ENCODE measurements around the gene ITPKB. TPM values are rescaled to one million over a fixed set of nuclear protein-coding genes. Genes with fewer than 3 reads are reported as not detected.

The ITPKB gene
- total RNA-seq, 1 donor from 2014 or later, result 34.2 TPM

DNA sequence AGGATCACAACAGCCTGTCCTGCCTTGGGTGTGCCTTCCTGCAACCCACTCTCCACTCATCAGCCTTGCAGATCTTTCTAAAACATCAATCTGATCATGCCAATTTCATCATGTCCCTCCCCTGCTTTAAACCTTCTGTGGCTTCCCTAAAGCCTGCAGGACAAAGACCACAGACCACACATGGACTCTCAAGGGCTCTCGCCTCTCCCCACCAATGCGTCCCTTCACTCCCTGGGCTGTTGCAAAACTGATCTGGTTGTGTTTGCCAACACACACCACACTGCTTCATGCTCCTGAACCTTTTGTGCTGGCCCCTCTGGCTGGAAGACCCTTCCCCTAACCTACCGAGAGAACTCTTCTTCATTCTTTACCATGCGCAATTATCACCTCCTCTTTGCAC is 72.4 kb downstream of the ITPKB start:
- DNase-seq (ENCODE audit: low read depth, low spot score), result no peak

DNA sequence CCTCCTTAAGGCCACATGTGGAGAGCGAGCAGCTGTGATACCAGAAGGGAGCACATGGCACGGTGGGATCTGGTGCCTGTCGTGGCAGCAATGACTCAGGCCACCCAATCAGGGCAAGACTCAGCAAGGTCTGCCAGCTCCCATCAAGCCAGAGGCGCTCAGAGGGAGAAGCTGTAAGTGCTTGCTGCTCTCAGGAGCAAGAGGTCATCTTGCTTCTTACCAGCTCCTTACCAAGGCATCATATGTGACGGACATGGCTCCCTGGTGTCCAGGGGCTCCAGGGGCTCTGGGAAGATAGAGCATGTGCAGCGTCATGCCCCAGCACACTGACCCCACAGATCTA is 72.9 kb downstream of the ITPKB start:
- no peak for DNase-seq (ENCODE audit: low read depth, low spot score)

DNA sequence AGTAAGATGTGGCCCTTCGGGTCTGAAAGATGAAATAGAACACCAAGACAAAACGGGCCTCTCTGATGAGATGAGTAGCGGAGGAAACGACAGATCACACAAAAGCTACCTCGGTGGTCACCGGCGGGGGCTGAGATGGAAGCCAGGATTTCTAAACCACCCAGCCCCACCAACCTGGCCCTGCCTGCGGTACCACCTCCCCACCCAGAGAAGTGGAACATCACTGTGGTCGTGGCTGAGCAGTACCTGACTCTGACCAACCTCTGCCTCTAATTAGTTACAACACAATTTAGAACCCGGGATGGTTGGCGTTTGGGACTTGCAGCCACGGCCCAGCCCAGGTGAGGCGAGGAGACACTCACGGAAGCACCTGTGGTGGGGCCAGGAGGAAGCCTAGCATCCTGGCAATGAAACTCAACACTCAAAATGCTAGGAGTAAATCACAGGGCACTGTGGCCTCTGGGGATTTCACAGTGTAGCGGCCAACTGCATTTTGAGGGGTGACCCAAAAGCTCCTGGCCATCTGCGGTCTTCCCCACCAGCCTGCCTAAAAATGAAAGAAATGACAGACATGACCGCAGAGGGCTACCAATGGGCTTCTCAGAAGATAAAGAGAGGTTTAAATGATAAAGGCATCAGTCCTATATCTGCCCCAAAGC is 73.4 kb downstream of the ITPKB start:
- no peak for DNase-seq (ENCODE audit: low read depth, low spot score)

DNA sequence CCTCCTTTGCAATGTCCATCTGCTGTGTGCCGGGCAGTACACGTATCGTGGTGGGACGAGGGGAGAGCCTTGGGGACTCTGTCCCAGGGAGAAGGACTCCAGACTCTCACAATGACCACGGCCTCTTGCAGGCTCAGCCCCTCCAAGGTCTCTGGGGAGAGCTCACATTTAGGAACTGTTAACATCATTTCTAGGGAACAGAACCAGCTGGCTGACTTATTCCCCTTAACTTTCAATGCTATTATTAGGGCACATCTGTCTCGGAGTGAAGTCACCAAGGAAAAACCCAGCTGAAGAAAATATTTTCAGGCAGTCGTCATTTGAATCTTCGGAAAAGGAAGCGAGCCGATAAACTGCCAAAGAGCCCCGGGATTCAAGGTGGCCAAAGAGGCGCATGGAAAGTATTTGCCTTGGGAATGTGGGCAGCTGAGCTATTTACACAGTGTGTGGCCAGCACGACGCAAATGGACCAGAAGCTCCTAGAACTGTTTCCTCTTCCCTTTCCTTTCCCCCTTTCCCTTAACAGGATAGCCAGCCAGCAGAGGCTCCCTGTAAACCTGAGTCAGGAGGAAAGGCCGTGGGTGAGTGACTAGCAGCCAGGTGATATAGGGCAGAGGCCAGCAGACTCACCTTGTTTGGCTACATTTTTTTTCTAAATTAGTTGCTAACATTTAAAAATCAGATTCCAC is 74.5 kb downstream of the ITPKB start:
- peak; percentile 74 for DNase-seq (ENCODE audit: low read depth, low spot score)

DNA sequence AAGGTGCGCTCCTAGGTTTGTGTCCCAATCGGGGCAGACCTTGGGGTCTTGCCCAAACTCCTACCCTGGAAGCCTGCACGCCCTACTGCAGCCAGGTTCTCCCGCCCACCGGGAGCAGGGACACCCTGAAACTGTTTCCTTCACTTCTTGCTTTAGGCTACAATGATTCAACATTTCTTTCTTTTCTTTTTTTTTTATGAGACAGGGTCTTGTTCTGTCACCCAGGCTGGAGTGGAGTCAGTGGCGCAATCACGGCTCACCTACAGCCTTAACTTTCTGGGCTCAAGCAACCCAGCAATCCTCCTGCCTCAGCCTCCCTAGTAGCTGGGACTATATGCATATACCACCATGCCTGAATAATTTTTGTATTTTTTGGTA is 75.8 kb downstream of the ITPKB start:
- DNase-seq (ENCODE audit: low read depth, low spot score), result no peak

DNA sequence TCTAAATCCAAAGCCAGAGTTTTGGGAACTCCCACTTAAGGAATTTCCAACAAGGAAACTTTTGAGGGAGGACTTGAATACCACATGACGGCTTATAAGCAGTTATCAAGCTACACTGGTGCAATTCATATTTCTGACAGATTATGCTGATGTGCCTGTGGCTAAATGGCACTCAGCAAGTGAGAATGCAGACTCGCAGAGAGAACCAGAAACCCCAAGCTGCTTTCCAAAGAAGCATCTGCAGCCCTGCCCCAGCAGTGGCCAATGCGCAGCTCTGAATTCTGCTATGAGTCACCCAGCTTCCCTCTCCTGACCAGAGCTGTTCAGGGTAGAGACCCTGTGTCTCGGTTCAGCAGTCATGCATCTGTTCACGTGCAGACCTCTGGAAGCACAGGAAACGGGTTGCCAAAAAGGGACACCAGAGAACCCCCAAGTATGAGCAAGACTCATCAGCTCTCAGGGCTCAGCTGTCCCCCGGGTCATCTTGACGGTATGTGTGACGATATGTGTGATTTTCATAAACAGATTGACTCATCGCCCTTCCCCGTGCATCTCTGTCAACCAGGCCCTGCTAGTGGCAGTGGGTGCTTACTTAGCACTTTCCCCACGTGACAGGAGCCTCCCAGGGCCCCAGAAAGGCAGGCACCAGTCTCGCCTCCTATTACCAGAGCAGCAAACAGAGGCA is 76.3 kb downstream of the ITPKB start:
- DNase-seq (ENCODE audit: low read depth, low spot score), result no peak

DNA sequence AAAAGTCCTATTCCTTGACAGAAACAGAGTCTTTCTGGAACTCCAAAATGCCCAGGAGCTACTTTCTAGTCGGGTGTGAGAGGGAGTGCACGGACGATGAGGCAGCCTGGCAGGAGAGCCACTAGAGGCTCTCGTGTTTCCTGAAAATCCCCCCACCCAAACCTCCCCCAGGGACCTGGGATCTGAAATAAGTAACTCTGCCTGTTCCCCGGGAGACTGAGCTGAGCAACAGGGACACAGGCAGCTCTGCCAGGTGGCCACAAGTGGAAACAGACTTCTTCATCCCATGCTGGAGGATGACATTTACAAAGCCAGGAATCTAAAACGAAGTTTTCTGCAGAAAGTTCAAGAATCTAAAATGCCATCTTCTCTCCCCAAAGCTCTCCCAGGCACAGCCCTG is 77.1 kb downstream of the ITPKB start:
- DNase-seq (ENCODE audit: low read depth, low spot score), result no peak

DNA sequence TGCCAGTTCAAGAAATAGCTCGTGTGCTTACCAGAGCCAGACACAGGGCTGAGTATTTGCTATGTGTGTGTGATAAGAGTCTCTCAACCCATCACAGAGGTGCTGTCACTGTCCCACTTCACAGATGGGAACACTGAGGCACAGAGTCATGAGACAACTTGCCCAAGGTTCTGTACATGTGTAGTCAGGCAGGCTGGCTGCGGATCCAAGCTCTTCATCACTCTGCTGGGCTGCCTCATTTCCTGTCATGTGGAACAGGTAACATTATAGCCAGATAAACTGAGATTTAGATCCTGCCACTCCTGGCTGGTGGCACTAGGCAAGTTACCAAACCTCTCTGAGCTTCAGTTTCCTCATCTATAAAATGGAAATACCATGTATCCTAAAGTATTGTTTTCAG is 77.8 kb downstream of the ITPKB start:
- DNase-seq (ENCODE audit: low read depth, low spot score), result no peak

DNA sequence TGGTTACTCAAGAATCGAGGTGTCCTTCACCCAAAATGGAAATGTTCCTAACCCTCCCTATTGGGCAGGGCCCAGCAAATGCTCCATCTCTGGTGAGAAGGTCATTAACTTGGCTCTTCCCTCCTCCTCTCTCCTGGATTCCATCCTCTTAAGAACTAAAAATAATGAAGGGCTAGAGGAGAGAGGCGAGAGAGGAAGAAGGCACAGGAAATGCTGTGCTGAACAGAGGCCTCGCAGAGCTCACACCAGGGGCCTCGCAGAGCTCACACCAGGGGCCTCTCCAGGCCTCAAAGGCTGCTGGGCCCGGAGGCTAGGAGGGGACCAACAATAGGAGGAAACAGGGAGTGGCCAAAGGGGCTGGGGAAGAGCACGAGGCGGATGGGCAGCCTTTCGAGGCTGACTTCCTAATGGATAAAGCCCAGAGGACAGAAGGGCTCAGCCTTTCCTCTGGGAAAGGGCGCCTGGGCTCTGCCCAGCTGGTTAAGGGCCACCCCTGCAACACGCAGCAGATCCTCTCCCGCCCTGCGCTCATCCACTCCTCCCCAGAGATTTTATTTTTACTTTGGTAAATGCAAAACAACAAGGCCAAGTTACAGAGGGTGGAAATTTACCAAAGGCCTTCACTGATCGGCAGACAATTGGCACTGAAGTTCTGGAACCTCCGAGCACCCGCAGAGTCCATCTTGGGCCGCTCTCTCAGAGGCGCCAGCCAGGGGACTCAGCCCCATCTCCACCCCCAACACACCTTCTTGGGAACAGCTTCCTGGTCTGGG is 78.5 kb downstream of the ITPKB start:
- DNase-seq (ENCODE audit: low read depth, low spot score), result no peak

DNA sequence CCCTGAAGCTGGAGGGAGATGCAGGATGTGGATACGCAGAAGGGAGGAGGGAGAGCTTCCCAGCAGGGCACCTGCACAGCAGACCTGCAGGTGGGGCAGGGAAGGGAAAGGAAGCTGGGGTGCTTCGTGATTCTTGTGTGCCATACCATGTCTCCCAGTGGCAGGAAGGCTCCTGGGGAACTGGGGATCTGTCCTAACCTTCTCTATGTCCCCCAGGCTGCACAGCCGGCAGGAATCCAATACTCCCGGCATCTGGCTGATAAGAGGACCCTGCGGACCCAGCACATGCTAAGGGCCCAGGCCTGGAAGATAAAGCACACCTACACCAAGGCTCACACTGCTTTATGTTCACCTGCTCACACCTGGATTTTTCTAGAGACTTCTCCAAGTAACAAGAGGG is 79.4 kb downstream of the ITPKB start:
- no peak for DNase-seq (ENCODE audit: low read depth, low spot score)

DNA sequence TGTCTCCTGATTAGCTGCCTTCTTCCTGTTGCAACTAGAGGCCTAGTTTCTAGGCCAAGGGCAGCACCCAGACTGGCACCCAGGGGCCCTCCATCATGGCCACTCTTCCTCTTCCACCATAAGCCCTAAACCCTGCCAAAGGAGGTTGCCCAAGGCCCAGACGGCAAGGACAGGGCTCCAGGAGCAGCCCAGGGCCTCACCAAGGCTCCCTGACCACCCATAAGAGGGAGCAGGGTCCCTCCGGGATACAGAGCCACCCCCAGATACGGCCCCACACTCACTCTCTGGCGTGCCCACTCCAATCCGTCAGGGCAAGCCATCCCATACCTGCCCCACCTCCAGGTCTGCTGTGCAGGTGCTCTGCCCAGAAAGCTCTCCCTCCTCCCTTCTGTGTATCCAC is 79.9 kb downstream of the ITPKB start:
- DNase-seq (ENCODE audit: low read depth, low spot score), result no peak

DNA sequence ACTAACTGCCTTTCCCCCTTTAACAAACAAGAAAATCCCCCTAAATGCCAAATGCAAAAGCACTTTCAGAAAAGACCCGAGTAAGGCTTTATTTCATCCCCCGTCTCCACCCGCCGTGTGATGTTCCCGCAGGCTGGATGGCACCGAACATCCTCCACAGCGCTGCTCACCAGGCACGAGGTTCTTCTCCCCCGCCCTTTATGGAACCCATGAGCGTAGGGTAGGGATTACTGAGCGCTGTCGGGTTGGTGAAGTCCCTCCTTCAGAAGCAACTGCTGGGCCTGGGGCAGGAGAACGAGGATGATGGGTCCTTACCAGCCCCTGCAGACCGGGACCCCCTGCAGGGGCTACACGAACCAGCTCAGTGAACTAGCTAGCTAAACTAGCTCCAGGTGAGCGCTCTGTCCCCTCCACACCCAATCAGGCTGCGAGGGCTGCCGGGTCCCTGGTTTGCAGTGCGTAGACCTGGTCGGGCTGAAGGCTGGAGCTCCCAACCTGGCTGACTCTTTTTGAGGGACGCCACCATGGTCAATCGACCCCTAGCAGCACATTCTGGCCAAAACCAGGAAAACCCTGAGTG is 80.4 kb downstream of the ITPKB start:
- DNase-seq (ENCODE audit: low read depth, low spot score), result no peak

DNA sequence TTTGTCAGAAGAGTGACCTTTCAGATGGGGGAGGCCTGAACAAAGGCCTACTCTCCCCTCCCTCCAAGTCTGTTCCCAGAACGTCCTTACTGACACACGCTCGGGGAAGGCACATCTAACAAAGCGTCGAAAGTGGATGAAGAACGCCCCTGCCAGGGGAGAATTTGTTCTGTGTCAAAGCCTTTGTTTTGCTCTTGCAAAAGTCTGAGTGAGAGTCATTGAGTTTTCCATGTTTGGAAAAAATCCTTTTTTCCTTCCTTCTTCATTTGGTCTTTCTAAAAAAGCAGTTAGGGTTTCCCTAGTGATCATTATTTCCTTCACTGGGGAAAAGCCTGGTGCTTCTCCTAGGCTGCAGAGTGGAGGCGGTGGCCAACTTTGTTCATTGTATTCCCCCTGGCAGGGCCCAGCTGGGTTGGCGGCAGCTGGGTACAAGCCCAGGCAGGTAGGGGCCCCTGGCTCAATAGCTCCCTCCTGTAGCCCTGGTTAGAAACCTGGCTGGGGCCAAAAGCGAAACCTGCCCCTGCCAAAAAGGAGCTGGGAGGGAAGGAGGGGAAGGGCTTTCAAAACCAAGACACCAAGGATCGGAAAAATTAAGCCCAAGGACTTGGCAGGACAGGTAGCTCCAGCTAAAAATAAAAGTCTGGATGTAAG is 81.1 kb downstream of the ITPKB start:
- DNase-seq (ENCODE audit: low read depth, low spot score), result no peak

DNA sequence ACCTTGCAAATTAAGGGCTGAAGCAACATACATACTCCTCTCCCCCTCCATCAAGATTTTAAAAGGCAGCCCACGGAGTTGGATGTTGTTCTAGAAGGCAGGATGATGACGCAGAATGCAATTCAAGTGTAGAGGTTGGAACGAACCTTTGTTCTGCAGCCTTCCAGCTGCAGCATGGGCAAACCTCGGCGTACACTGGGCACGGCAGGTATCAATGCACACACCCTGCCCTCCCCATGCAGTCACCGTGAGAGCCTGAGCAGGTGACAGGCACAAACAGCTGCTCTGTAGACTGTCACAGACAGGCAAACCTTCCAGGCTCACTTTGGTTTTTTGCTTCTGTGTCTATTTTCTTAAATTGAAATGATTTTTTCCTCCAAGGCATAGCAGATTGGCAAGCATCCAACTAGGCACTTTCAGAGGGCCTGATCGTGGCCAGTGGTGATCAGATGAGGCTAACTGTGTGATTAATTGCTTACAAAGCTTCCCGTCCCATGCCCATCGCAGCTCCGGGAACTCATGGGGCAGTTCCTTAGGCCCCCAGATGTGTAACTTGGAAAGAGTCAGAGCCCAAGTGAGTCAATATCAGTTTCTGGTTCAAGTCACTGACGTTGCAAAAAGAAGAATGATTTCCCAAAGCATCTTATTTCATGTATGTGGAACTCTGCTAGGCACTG is 82.3 kb downstream of the ITPKB start:
- no peak for DNase-seq (ENCODE audit: low read depth, low spot score)

DNA sequence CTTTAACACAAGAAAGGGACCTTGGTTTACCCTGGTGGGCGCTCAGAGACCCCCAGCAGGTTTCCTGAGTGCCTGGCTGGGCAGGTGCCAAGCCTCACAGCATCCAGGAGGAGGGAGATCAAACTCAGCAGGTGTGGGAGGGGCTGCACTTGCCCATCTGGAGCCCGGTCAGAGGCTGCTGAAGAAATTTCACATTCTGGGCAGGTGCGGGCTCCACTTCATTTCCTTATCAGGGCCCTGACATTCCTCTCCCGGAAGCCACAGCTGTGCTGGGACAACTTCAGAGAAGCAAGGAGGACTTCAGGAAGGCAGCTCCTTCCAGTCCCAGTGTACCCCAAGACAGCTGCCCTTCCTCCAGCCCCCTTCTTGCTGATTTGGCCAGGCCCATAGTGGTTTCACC is 82.9 kb downstream of the ITPKB start:
- no peak for DNase-seq (ENCODE audit: low read depth, low spot score)

DNA sequence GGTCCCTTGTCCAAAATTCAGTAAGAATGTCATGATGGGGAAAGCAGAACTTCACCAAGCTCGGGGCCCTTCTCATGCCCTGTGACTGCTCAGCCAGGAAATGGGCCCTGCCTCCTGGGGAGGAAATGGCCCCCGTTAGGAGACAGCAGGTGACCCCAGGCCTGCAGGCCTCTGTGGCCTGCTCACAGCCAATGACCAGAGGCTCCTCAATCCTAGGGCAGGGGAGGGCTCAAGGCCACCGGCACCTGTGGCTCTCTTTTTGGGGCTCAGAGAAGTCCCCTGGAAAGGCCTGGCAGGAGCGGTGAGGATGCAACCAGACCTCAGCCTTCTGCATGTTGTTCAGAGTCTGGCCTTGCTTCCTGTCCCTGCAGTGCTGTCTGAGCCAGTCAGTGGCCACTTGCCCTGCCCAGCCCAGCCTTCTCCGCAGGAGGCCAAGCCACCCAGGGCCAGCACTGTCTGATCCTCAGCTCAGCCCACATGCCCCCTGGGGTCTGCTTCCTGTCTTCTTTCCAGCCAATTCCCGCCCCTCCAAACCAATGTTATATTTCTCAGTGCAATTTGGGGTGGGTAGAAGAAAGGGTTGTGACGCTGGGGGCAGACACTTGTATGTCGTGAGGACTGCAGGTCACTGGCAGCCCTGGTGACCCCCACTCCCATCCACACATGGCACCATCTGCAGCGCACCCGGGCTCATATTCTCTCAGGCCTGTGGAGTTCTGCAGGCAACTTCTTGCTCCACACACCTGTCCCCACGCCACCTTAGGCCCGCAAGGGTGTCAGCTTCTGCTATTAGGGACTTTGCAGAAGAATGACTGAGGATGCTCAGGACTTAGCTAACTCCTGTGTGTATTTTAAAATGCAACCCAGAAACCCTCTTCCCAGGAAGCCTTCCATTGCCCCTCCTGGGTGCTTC is 83.6 kb downstream of the ITPKB start:
- no peak for DNase-seq (ENCODE audit: low read depth, low spot score)

DNA sequence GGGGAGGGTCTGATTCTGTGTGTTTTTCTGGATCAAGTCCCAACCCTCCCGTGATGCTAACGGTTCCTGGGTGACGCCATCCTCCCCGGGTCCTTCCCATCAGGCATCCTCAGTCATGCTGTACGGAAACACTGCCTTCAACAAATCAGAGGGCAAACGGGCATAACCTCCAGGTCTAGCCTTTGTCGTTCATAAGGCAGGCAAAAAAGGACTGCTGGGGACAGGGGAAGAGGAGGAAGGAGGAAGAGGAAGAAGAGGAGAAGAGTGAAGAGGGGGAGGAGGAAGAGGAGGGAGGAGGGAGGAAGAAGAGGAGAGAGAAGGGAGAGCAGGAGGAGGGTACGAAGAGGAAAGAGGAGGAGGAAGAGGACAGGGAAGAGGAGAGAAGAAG is 84.4 kb downstream of the ITPKB start:
- DNase-seq (ENCODE audit: low read depth, low spot score), result no peak

DNA sequence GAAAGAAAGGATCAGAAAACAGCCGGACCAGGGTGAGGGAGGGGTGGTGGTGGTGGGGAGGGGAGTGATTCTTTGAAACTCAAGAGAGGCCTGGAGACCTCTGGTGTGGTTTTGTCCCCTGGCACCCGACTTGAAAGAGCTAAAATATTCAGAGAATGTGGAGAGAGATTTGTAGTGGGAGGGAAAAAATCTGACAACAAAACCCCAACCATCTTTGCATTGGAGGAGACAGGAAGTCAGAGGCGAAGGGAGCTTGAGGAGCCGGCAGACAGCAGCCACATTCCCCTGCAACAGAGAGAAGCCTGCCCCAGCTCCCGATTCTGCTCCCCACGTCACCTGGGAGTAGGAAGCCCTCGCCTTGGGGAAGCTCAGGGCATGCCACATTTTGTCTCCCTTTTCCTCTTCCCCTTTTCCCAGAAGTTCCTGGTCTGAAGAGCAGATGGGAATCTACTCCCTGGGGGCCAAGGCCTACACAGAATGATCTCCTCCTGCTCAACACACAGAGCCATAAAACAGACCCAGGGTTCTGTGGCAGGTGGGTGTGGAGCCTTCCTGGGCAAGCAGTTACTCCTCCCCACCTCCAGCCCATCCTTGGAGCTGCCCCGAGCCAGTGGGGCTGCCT is 84.9 kb downstream of the ITPKB start:
- DNase-seq (ENCODE audit: low read depth, low spot score), result no peak

DNA sequence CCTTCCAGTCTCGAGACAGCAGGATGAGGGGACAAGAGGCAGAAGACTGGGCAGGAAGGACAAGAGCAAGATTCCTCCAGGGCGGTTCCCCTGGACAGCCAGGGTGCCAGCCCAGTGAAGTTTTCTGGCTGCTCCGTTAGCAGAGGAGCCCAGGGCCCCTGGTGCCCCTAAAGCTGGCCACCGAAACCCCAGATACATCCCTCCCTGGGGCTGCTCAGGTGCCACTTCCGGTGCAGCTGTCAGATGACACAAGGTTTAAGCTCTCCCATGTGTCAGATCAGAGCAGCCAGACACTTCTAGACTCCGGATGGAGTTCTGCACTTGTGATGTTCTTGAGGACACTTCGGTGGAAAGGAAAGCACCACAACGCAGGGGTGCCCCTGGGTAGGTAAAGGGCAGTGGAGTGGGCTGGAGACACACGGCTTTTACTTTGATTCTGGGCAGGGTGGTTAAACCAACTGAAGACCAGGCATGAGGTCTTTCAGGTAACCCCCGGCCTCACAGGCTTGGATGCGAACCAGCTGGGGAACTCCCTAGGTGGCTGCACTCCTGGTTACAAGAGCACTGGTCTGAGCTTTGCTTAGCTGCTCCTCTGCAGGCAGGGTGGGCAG is 85.7 kb downstream of the ITPKB start:
- DNase-seq (ENCODE audit: low read depth, low spot score), result no peak
